ENCODE results near the gene UBQLN4.

Gene UBQLN4

GRCh38 chr1:156009404-156009803 is 44.2 kb downstream of the UBQLN4 start:
- no peak for DNase-seq

- no peak for DNase-seq
These were observed 46.8 kb downstream of the UBQLN4 start for GRCh38 chr1:156006666-156007376.

GRCh38 chr1:156004843-156005584 is 48.6 kb downstream of the UBQLN4 start:
- no peak for DNase-seq

GRCh38 chr1:156003923-156004188 is 49.7 kb downstream of the UBQLN4 start:
- DNase-seq: no peak

GRCh38 chr1:156002188-156002911 is 51.2 kb downstream of the UBQLN4 start:
- DNase-seq: no peak

- no peak for DNase-seq
These were observed 51.9 kb downstream of the UBQLN4 start for GRCh38 chr1:156001662-156002171.

- no peak for DNase-seq
These were observed 52.5 kb downstream of the UBQLN4 start for GRCh38 chr1:156001021-156001661.

- no peak for DNase-seq
These were observed 53.6 kb downstream of the UBQLN4 start for GRCh38 chr1:155999964-156000363.

GRCh38 chr1:155996166-155996565 is 57.4 kb downstream of the UBQLN4 start:
- no peak for DNase-seq

GRCh38 chr1:155993595-155993994 is 60.0 kb downstream of the UBQLN4 start:
- no peak for DNase-seq

- no peak for DNase-seq
These were observed 63.4 kb downstream of the UBQLN4 start for GRCh38 chr1:155990005-155990739.

- DNase-seq: peak; percentile 76
These were observed 64.2 kb downstream of the UBQLN4 start for GRCh38 chr1:155989242-155990004.

All from activated naive CD4-positive, alpha-beta T cell treated with anti-CD3 and anti-CD28 coated beads, Interleukin-2, amount 50 U/mL, for 16 hours (primary cell).